ENCODE data around the gene MMP15. TPM values are rescaled to one million over a fixed set of nuclear protein-coding genes. Genes with fewer than 3 reads are reported as not detected.

MMP15 gene
- total and polyA plus RNA-seq, 2 of the 13 experiments (the other 11 are each of a cell fraction or from before 2014, with no cell fraction given) = 35.2 to 44.9 TPM

- H3K27ac ChIP-seq (ENCODE audit: extremely low read length, insufficient read depth, low read length) = peak overlapping the region; percentile 95
- TF ChIP-seq CHD4 (IDR thresholded peaks at IDR 0.05; ENCODE audit: borderline replicate concordance, low read length) (no peak), GMEB1 (CRISPR knock-in tag; IDR thresholded peaks at IDR 0.05; ENCODE audit: borderline replicate concordance) (no peak), NONO (IDR thresholded peaks at IDR 0.05) (no peak), NONO (CRISPR knock-in tag; conservative IDR thresholded peaks at IDR 0.05) (0 out of 2 replicates have a peak, but pooled peaks have one; percentile 20), FOXC1 (CRISPR knock-in tag; IDR thresholded peaks at IDR 0.05; ENCODE audit: borderline replicate concordance) (peak; percentile 23; the same call in 1 of the 2 replicates), ZNF230 (CRISPR knock-in tag; IDR thresholded peaks at IDR 0.05) (no peak), HOXA9 (CRISPR knock-in tag; IDR thresholded peaks at IDR 0.05; ENCODE audit: borderline replicate concordance) (peak; percentile 35; the same call in 1 of the 2 replicates), ZNF557 (CRISPR knock-in tag; IDR thresholded peaks at IDR 0.05) (no peak), MAZ (IDR thresholded peaks at IDR 0.05; ENCODE audit: borderline replicate concordance, low read depth, low read length) (no peak), MAZ (CRISPR knock-in tag; IDR thresholded peaks at IDR 0.05; ENCODE audit: low read depth) (peak; percentile 17; the same call in 1 of the 2 replicates), IKZF5 (CRISPR knock-in tag; IDR thresholded peaks at IDR 0.05) (peak; percentile 25; the same call in 1 of the 2 replicates), ARID5B (CRISPR knock-in tag; IDR thresholded peaks at IDR 0.05) (0 out of 2 replicates have a peak, but pooled peaks have one; percentile 11), ZNF24 (IDR thresholded peaks at IDR 0.05) (no peak)
- TF ChIP-seq, protein P1, sequence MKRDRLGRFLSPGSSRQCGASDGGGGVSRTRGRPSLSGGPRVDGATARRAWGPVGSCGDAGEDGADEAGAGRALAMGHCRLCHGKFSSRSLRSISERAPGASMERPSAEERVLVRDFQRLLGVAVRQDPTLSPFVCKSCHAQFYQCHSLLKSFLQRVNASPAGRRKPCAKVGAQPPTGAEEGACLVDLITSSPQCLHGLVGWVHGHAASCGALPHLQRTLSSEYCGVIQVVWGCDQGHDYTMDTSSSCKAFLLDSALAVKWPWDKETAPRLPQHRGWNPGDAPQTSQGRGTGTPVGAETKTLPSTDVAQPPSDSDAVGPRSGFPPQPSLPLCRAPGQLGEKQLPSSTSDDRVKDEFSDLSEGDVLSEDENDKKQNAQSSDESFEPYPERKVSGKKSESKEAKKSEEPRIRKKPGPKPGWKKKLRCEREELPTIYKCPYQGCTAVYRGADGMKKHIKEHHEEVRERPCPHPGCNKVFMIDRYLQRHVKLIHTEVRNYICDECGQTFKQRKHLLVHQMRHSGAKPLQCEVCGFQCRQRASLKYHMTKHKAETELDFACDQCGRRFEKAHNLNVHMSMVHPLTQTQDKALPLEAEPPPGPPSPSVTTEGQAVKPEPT (CRISPR knock-in tag; IDR thresholded peaks at IDR 0.05; ENCODE audit: low read depth) = 0 out of 2 replicates have a peak, but pooled peaks have one; percentile 22
Observed at GRCh38 chr16:58026139-58026704, 668 bp downstream of the MMP15 start.

More at GRCh38 chr16:58026139-58026704, 668 bp downstream of the MMP15 start:
- H3K79me2 ChIP-seq (ENCODE audit: insufficient read depth, low read length) = peaks cover 29% of the 10 kb centered on the region
- WGBS (ENCODE audit: low lambda C conversion rate) = 2% methylated on average over 19 of the region's 65 CpGs
- H2AFZ ChIP-seq (ENCODE audit: low read length) = no peak overlapping the region
- ChIA-PET POLR2A (interaction anchor here (1.3 to 5.9 kb wide), 2 partner anchors 101 to 132 kb away, joined by 3 to 101 read pairs; partner anchors contain the start of gene CFAP20), CTCF (ENCODE audit: low intra/inter-chr PET ratio, low total read pairs) (no interaction called here)
- ATAC-seq = peak; percentile 10
- intact Hi-C loops (cut with micrococcal nuclease; ENCODE audit: unreplicated experiment) = loop anchor here (10.0 kb wide), 2 partner anchors 169 to 279 kb away; partner anchors contain the start of gene CSNK2A2
- H3K27me3 ChIP-seq (ENCODE audit: control insufficient read depth in 1 of 2, insufficient read depth in 2 of 2, low read length in 2 of 2) = no peaks in the 10 kb centered on the region
- peaks cover 0 to 6% of the 10 kb centered on the region in 2 experiments; a peak in 2 of 5 replicates for H3K36me3 ChIP-seq (replicated peaks in 1 of 2; ENCODE audit: control insufficient read depth in 1 of 2, insufficient read depth in 2 of 2, low read length in 2 of 2)
- H3K9ac ChIP-seq (ENCODE audit: insufficient read depth, low read depth, low read length) = peak overlapping the region; percentile 82
- DNase-seq (ENCODE audit: low spot score) = no peak
- H3K4me2 ChIP-seq (ENCODE audit: low read depth, low read length) = peak overlapping the region; percentile 96
- H4K20me1 ChIP-seq (ENCODE audit: insufficient read depth, low read length) = peaks cover 23% of the 10 kb centered on the region; the same call in 1 of the 2 replicates
- BruUV-seq (replicated peaks) = no TSS peak
- FAIRE-seq = no peak
- H3K4me3 ChIP-seq (replicated peaks in 1 of 3; ENCODE audit: insufficient read depth in 1 of 3, low read depth in 2 of 3, low read length in 3 of 3) = peak overlapping the region; percentile 87 to 97 (median 88)
- peaks cover 56% of the 10 kb centered on the region for H3K4me1 ChIP-seq (ENCODE audit: insufficient read depth, low read length)
- no peaks in the 10 kb centered on the region for H3K9me3 ChIP-seq (ENCODE audit: low read length)
- in situ Hi-C loops (cut with HindIII; ENCODE audit: extremely low pct_ligation_motif_present, low pct_unique_long_range_greater_than_20kb) = no loop called here

All from HepG2 (cell line).